Stimulated activated CD8-positive, alpha-beta memory T cell treated with anti-CD3 and anti-CD28 coated beads, Interleukin-15, amount 100 ng/mL, for 1 hour (primary cell): ENCODE results near the gene MXD3.
"Not testable (repeated sequence)": the region's sequence is repeated elsewhere in the genome, so short reads cannot be mapped to it uniquely, and the experiment has no call there.

Experiments used
- DNase-seq: peaks from one replicate; pipeline ENCODE4 v3.0.0-alpha.2; 2020; ENCODE audit warnings: low read depth

MXD3 gene

DNA sequence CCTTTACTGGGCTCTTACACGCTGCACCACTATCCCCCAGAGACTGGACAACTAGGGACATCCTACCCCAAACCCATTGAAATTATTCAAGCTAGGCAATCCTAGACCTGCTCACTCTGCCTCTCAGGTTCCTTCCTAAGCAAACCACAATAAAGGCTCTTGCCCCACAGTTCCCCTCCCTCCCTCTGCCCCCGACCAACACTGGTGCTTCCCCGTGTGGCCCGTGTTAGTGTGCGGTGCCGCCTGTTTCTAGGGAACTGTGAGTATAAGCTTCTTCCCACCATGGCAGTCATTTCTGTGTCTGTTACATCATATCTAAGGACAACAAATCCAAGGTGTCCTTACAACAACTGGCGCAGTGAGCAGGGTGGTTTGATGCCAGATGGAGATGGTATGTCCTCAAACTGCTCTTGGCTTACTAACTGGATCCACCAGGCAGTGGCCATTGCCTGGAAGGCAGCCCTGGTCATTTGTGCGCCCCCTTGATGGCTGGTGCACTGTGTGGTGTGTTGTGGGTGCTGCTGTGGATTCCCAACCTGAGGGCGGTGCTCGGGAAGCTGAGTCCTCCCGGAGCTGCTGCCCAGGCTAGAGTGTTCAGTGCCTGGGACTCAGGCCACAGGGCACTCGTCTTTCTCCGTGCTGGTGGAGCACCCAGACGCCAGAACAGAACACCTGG is 8.4 kb upstream of the MXD3 start:
- no peak for DNase-seq

DNA sequence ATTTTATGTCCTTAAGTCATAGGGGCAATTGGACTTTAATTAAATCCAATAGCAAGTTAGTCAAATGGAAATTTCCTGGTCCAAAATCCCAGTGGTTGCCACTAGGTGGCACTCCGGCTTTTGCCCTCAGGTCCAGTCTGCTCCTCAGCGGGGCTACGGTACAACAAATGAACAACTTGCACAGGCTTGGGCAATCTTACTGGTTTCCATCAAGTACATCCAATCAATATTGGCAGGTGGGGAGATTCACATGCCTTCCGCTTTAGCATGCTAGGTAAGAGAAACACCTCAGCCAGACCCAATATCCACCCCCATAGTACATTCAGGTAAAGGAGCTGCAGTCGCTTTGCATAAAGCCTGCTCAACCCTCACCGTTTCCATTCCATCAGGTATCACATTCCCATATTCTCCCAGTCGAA is 6.3 kb upstream of the MXD3 start:
- peak; percentile 58 for DNase-seq

DNA sequence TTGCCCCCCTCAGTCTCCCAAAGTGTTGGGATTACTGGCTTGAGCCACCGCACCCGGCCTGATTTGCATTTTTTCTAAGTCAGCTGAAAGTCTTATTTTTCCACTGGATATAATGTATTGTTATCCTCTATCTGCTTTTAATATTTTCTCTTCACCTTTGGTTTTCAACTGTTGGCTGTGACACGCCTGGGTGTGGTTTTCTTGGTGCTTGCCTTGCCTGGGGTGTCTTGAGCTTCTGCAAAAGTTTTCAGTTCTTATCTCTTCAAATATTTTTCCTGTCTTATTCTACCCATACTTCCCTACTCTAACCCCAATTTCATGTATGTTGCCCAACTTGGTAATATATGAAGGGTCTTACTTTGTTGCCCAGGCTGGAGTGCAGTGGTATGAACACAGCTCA is 4.3 kb upstream of the MXD3 start:
- DNase-seq = no peak

DNA sequence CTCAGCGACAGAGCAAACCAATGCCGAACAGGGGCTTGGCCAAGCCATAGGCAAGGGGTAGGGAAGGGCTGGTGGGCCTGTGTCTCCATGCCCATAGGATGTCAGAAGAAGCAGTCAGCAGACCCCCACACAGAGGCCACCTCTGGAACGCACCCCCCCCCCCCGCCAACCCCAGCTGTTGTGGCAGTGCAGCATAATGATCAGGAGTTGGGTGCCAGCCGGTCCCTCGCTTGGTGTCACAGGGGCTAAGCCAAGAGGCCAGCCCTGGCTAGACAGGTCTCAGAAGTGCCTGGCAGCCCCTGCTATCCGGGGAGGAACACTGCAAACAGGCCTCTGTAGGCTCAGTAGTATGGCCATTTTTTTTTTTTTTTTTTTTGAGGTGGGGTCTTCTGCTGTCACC is 3.7 kb upstream of the MXD3 start:
- no peak for DNase-seq

DNA sequence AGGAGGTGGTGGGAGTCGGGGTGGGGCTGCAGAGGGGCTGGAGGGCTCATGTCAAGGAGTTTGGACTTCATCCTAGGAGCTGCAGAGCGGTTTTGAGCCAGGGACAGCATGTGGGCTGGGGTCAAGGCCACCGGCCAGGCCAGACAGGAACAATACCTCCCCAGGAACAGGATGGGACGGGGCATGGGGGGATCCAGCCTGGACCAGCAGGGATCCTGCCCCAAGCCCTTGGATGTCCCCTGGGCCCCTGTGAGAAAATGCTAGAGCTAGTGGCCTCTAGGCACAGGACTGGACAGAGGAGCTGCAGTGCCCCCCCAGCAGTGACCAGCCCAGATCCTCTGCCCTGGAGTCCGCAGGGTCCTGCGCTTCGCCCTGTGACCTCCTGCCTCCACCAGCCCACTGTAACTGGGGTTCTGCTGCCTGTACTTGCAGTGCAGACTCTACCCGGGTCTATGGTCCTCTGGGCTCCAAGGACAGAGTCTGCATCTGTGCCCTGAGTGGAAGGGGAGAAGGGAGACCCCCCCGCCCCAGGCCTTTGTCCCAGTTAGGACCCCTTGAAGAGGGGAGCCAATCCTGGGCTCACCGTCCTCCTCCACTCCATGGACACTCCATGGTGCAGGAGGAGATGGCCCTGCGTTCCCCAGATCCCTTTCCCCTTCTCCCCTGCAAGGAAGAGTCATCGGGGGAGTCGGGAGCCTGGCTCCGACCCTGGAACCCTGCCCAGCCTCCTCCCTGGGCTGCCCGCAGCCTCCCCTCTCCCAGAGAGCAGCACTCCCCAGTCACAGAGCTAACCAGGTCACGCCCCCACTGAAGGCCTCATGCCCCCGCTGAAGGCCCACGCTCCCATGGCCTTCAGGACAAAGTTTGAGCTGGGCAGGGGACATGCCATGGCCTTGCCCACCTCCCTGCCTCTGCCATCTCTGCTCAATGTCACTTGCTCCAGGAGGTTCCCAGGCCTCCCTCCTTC is 3.0 kb upstream of the MXD3 start:
- no peak for DNase-seq

DNA sequence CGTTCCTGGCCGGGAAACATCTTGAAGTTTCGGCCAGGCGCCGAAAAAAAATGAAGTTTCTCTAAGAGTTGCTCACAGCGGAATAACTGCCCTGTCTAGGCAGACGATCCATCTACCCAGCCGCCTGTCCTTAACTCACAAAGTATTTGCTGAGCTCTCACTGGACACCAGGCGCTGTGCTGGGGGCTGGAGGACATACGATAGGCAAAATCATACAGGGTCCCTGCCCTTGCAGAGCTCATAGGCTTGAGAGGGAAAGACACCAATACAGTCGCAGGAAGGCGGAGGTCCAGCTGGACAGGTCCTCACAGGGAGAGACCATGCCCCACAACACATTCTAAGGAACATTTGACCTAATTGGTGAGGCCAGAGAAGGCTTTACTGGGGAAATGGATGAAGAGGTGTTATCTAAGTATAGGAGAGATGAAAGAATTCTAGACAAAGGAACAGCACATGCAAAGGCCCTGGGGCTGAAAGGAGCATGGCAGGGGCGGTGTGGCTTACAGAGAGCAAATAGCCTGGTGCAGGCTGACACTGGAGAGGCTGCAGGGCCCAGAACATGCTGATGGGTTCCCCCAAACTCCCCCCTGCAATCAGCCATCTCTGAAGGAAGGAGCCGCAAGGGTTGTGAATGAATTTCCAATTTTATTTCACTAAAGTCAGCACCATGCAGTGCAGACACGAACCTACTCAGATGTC is 2.0 kb upstream of the MXD3 start:
- no peak for DNase-seq

DNA sequence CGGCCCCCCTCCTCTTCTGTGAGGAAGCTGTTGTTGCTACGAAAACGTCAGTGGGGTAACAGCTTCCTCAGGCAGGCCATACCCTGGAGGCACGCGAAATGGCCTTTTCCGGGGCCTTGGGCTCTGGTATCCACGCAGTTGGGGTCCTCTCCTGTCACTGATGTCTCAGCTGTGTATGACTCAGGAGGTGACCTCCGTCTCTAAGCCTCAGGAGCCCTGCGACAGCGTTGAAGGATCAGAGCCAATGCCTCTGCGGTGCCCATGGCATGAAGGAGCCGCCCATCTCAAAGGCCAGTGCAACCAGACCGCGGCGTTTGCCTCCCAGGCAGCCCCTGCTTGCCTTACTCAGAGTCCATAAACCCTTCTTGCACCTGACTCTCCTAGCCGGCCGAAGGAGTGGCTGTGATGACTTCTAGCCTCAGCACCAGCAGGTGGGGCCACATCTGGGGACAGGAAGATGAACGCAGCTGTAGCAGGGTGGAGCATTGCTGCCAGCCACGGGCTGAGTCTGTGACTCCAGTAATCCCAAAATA is 1.0 kb upstream of the MXD3 start:
- DNase-seq = no peak

DNA sequence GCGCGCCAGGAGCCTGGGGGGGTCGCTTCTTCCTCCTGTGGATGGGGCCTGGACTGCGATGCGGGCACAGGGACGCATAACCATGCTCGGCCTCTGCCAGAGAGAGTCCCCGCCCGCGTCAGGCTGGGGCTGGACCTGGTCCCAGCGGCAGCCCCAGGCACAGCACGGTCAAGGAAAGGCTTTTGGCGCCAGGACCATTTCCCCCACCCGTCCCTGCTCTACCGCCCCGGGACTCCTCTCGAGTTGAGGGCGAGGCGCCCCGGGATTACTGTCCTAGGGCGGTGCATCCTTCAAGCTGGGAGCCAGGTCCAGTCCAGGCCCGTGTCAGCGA is 341 bp downstream of the MXD3 start:
- no peak for DNase-seq

DNA sequence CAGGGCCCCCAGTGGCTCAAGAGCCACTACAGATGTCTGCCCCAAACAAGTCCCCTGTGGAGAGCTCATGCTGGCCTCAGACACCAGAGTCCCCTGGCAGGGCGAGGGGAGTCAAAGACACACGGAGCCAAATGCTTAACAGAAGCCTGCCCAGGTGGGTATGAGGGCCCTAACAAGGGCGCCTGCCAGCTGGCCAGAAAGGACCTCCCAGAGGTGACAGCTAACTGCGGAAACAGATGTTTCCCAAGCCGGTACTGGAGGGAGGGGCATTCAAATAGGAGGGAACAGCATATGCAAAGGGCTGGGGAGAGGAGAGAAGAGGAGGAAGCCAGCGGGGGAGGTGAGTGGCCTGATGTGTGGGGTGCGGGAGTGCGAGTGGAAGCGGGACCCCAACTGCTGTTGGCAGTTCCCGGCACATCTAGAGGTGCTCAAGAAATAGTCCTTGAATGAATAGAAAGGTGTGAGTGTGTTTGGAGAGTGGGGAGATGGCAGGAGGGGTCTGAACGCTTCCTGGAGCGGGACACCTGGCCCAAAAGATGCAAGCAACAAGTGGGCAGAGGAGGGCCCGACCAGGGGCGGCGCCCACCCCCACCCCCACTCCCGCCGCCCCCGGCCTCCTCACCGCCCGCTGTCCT is 824 bp downstream of the MXD3 start:
- DNase-seq = no peak

DNA sequence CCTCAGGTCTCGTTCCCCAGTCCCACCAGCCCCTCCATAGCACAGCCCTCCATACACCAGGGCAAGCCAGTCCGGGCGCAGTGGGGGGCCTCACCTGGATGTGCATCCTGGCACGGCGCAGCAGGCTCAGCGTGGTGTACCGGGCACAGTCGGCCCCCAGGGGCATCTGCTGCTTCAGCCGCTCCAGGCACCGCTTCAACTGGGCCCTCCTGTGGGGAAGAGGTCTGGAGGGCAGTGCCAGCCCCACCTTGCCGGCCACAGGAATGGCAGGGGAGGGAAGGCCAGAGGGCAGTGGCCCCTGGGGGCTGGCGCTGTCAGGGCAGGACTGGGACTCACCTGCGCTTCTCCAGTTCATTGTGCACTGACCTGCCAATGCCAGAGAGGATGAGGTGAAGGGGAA is 1.4 kb downstream of the MXD3 start:
- no peak for DNase-seq

DNA sequence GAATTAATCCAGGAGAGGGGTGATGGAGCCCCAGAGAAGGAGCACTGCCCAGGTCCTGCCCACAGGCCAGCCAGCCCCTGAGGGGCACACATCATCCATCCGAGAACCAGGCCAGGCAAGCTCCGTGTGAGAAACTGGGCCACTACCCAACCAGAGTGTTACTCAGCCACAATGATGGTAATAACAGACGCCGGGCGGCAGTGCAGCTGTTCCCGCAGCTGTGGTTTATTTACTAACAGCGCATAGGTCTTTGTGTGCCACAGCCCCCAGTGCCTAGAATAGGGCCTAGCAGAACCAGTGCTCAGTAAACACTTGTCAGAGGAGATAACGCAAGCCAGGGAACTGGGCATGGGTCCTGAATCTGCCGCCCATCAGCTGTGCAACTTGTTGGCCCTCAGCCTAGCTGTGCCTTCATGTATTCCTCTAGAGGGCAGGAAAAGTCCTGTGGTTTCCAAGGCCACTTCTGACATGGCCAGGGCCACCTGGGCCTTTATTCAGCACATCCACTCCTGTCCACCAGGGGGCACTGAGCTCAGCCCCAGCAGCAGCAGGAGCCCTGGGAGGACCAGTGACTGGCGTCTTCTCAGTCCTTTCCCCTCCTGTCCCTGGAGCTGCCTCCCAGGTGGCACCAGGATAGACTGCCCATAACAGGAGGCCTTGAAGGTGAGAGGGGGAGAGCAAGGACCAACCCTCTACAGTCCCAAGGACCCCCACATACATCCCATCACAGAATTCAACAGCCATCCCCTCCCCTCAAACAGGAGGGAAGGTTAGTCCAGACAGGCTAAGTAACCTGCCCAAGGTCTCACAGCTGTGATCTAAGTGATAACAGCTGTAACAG is 2.1 kb downstream of the MXD3 start:
- DNase-seq = peak; percentile 40

DNA sequence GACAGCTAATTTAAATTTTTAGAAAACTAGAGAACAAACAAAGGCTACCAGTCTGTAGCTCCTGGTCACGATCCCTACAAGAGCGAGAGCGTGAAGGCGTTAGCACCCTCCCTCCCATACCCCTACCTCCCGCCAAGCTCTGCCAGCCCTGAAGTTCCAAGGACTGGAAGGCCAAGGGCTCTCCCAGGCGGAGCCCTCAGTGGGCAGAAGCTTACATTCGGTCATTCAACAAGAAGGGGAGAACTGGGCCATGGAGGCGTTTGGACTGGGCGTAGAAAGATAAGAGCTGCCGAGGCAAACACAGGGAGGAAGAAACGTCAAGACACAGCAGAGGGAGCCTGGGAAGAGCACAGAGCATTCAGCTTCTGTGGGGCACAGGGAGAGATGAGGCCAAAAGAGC is 3.0 kb downstream of the MXD3 start:
- no peak for DNase-seq

DNA sequence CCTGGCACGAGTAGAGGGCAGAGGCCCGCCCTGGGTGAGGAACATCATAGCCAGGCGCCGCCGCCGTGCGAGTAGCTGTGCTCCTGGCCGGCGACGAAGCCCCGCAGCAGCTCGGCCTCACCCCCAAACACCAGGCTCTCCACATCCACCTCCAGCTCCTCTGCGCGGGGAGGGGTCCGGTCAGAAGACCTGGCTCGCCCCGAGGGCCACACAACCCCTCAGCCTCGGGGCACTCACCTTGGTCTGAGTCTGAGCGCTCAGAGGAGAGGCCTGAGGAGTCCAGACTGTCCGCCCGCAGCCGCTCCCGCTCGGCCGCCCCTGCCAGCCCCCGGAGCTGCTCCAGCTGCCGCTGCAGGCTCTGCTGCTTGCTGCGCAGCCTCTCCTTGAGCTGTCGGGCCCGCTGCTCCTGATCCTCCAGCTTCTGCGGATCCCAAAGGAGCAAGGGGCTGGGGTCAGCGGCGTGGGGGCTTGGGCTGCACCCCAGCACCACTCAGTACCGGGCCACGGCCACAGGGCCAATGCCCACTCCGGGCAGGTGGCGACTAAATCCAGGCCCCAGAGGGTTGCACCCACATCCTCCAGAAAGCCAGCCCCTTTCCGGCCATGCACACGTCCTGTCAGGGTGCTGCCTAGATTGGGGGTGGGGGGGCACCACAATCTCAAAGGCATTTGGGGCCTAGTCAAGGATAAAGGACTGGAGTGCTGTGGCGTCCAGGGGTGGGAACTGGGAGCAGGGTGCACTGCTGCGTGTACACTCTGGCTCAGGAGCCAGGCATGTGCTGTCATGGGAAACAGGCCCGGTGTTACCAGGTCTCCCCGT is 3.9 kb downstream of the MXD3 start:
- no peak for DNase-seq

DNA sequence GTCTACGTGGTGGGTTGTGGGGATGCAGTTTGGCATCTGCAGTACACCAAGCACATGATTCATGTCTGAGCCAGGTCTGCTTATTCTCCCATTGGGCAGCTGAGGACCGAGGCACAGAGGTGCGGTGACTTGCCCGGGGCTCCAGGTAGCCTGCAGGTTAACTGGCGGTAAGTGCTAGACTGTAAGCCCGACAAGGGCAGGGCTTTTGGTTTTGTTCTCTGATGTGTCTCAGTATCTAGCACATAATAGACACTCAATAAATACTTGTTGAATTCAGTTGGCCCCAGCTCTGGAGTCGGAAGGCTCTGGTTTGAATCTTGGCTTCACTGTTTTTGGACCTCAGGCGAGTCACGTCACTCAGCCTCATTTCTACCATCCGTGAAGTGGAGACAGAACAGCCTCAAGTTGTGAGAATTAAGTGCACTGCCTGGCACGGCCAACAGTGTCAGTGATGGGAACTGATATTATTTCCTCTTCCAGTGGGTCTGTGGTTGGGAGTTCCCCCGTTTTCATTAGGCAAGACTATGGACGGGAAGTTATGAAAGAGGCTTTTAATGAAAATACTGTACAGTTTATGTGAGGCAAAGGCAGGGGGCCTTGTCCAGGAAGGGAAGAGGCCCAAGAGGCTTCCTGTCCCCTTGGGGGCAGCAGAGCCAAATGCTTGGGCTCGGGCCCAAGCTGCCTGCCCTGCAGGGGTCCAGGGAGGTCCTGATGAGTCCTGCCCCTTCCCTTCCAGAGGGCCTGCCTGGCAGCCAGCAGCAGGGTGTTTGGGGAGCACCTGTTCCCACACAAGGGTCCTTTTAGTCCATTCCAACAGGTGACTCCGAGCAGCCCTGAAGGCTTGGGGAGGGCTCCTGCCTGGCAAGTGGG is 4.8 kb downstream of the MXD3 start:
- no peak for DNase-seq

DNA sequence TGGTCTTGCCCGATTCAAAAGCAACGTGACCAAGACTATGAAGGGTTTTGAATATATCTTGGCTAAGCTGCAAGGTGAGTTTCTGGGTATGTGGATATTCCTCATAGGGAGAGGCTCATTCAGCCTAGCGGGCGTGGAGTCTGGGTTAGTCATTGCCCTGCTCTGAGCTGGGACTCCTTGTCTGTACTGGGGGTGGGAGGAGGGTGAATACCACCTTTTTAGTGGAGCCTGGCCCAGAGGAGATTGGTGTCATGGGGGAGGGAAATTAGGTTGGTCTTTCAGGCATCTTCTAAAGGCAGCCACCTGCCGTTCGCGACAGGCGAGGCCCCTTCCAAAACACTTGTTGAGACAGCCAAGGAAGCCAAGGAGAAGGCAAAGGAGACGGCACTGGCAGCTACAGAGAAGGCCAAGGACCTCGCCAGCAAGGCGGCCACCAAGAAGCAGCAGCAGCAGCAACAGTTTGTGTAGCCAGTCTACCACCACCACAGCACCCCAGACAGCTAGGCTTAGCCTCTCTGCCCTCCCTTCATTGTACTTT is 5.5 kb downstream of the MXD3 start:
- DNase-seq = not testable (repeated sequence)

DNA sequence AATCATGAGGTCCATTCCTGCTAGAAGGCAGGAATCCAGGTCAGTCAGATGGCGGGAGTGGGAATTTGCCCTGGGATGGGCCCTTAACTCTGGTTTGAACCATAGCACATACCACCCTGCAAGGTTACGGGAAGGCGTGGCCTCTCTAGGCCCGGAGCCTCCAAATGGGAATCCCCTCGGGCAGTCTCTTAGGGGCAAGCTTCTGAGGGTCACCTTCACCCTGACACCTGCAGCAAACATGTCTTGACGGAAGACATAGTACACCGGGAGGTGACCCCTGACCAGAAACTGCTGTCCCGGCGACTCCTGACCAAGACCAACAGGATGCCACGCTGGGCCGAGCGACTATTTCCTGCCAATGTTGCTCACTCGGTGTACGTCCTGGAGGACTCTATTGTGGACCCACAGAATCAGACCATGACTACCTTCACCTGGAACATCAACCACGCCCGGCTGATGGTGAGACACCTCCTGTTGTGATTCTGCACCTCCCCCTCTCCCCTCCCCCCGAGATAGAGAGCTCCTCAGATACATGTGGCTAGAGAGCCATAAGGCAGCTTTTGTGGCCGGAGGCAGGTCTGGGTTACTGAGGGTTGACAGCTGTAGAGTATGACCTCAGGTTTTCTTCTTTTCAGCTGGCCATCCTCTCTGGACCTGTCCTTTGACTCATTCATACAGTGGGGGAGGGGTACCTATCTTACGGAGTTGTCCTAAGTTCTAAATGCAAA is 7.1 kb downstream of the MXD3 start:
- DNase-seq = no peak

DNA sequence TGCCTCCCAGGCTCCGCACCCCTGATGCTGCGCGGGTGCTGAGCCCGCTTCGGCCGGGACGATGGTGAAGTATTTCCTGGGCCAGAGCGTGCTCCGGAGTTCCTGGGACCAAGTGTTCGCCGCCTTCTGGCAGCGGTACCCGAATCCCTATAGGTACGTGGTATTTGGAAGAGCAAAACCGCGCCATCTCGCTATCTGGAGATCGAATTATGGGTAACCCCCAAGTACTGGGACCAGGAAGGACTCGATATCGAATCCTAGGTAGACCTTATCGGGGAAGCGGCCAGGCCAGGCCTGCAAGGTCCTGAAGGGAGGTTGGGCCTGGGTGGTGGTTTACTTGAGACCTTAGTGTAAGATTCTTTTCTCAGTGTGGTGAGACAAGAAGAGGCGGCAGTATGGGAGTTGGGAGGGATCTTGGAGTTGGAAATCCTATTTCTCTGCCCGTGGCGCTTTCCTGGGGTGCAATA is 7.7 kb downstream of the MXD3 start:
- DNase-seq = no peak
